Panc1 (cell line): ENCODE results near the gene EEF1A2.

Experiments used
- POLR2AphosphoS5 ChIP-seq: IDR thresholded peaks from 2 replicates; pipeline ENCODE4 v1.6.1; 2012; ENCODE audit warnings: mild to moderate bottlenecking, low read depth, low read length, moderate library complexity
- TF ChIP-seq, protein P1 (sequence below): fragments of 450-650 bp; IDR thresholded peaks from 2 replicates; pipeline ENCODE4 v1.5.1; 2017; ENCODE audit warnings: mild to moderate bottlenecking

DNA sequence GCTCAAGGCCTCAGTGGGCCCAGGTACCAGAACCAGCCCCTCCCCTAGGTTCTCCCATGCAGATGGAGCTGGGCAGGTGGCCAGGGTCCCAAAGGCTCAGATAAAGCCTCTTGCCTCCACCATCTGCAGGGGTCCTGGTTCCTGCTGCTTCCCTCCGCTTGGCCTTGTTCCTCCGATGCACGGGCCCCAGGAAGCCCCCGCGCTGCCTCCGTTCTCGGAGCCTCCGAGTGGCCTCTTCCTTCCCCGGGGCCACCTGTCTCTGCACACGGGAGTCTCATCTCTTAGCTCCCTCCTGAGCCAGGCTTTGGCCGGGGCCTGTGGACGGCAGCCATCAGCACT, 40.2 kb upstream of the EEF1A2 start:
- TF ChIP-seq, protein P1, sequence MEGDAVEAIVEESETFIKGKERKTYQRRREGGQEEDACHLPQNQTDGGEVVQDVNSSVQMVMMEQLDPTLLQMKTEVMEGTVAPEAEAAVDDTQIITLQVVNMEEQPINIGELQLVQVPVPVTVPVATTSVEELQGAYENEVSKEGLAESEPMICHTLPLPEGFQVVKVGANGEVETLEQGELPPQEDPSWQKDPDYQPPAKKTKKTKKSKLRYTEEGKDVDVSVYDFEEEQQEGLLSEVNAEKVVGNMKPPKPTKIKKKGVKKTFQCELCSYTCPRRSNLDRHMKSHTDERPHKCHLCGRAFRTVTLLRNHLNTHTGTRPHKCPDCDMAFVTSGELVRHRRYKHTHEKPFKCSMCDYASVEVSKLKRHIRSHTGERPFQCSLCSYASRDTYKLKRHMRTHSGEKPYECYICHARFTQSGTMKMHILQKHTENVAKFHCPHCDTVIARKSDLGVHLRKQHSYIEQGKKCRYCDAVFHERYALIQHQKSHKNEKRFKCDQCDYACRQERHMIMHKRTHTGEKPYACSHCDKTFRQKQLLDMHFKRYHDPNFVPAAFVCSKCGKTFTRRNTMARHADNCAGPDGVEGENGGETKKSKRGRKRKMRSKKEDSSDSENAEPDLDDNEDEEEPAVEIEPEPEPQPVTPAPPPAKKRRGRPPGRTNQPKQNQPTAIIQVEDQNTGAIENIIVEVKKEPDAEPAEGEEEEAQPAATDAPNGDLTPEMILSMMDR: no peak
- no peak for TF ChIP-seq POLR2AphosphoS5
